Measurements from ENCODE around the gene SLC66A2.

- TF ChIP-seq EZH2phosphoT487 (IDR thresholded peaks at IDR 0.05; ENCODE audit: borderline replicate concordance), result no peak
- no peak for TF ChIP-seq CTCF (conservative IDR thresholded peaks at IDR 0.05; ENCODE audit: low read length)
Measured at GRCh38 chr18:79985172-79985571, 33.7 kb upstream of the SLC66A2 start.
